Activated T-cell treated with anti-CD3 and anti-CD28 coated beads for 24 hours (primary cell): Measurements from ENCODE around the gene F3.
A peak's percentile ranks its signal among the peaks of the same experiment; 100 is the strongest.
"Not testable (repeated sequence)": the region's sequence is repeated elsewhere in the genome, so short reads cannot be mapped to it uniquely, and the experiment has no call there.

Experiments used
- DNase-seq: peaks from one replicate; pipeline ENCODE4 v3.0.0-alpha.2; 2020; ENCODE audit warnings: low read depth

F3 gene

GRCh38 chr1:94541246-94542087, at the start of gene F3:
TSS of gene F3 (minus strand) at chr1:94541759. CDS start at chr1:94541636, 123 bp downstream.
- peak; percentile 72 for DNase-seq

- DNase-seq, result no peak
These were observed 48.9 kb upstream of the F3 start for GRCh38 chr1:94590203-94591137.

GRCh38 chr1:94589728-94590127, 48.2 kb upstream of the F3 start:
- DNase-seq, result no peak

- DNase-seq, result no peak
These were observed 41.0 kb upstream of the F3 start for GRCh38 chr1:94582565-94582964.

GRCh38 chr1:94580367-94581115, 39.0 kb upstream of the F3 start:
- DNase-seq, result no peak

- no peak for DNase-seq
These were observed 38.3 kb upstream of the F3 start for GRCh38 chr1:94579876-94580294.

- DNase-seq, result no peak
These were observed 37.3 kb upstream of the F3 start for GRCh38 chr1:94578856-94579255.

- DNase-seq, result not testable (repeated sequence)
These were observed 32.4 kb upstream of the F3 start for GRCh38 chr1:94573917-94574316.

GRCh38 chr1:94572780-94573179, 31.2 kb upstream of the F3 start:
- no peak for DNase-seq

- not testable (repeated sequence) for DNase-seq
These were observed 29.4 kb upstream of the F3 start for GRCh38 chr1:94570965-94571364.

GRCh38 chr1:94568806-94569205, 27.2 kb upstream of the F3 start:
- not testable (repeated sequence) for DNase-seq

- DNase-seq, result not testable (repeated sequence)
These were observed 26.5 kb upstream of the F3 start for GRCh38 chr1:94567975-94568607.

- DNase-seq, result not testable (repeated sequence)
These were observed 24.9 kb upstream of the F3 start for GRCh38 chr1:94566436-94566835.

- DNase-seq, result no peak
These were observed 24.3 kb upstream of the F3 start for GRCh38 chr1:94565901-94566300.

- no peak for DNase-seq
These were observed 21.1 kb upstream of the F3 start for GRCh38 chr1:94562519-94563260.

- DNase-seq, result no peak
These were observed 18.8 kb upstream of the F3 start for GRCh38 chr1:94560333-94560732.

- no peak for DNase-seq
These were observed 18.4 kb upstream of the F3 start for GRCh38 chr1:94559921-94560320.

- no peak for DNase-seq
These were observed 13.5 kb upstream of the F3 start for GRCh38 chr1:94555091-94555490.

- no peak for DNase-seq
These were observed 13.0 kb upstream of the F3 start for GRCh38 chr1:94554580-94554979.

GRCh38 chr1:94553931-94554330, 12.4 kb upstream of the F3 start:
- no peak for DNase-seq

- DNase-seq, result no peak
These were observed 11.8 kb upstream of the F3 start for GRCh38 chr1:94553323-94553730.
